Stimulated activated CD4-positive, alpha-beta T cell treated with anti-CD3 and anti-CD28 coated beads, Interleukin-2, amount 100 ng/mL, for 24 hours (primary cell): Measurements from ENCODE around the gene PARD3B.

Source experiments
- DNase-seq, 2 donors: peaks; one replicate each; pipeline ENCODE4 v3.0.0-alpha.2; 2020

The PARD3B gene

GRCh38 chr2:204544961-204545860 lies at the start of gene PARD3B:
TSS of gene PARD3B (plus strand) at chr2:204545475. CDS start at chr2:204546000, 525 bp downstream.
- DNase-seq, result peak; percentile 21 to 56

- DNase-seq, result no peak
Measured at GRCh38 chr2:204496779-204497178, 48.5 kb upstream of the PARD3B start.

- no peak for DNase-seq
Measured at GRCh38 chr2:204497855-204498254, 47.4 kb upstream of the PARD3B start.

GRCh38 chr2:204498291-204498690 lies 47.0 kb upstream of the PARD3B start:
- DNase-seq, result no peak

GRCh38 chr2:204503869-204504268 lies 41.4 kb upstream of the PARD3B start:
- no peak for DNase-seq

- no peak for DNase-seq
Measured at GRCh38 chr2:204504594-204504993, 40.7 kb upstream of the PARD3B start.

- no peak for DNase-seq
Measured at GRCh38 chr2:204505488-204505887, 39.8 kb upstream of the PARD3B start.

GRCh38 chr2:204505946-204506345 lies 39.3 kb upstream of the PARD3B start:
- DNase-seq, result no peak

- no peak for DNase-seq
Measured at GRCh38 chr2:204507636-204508035, 37.6 kb upstream of the PARD3B start.

GRCh38 chr2:204510709-204511420 lies 34.4 kb upstream of the PARD3B start:
- DNase-seq, result no peak

- no peak for DNase-seq
Measured at GRCh38 chr2:204514439-204514838, 30.8 kb upstream of the PARD3B start.

GRCh38 chr2:204515416-204515815 lies 29.9 kb upstream of the PARD3B start:
- no peak for DNase-seq

GRCh38 chr2:204517154-204517553 lies 28.1 kb upstream of the PARD3B start:
- DNase-seq, result no peak

GRCh38 chr2:204529795-204530463 lies 15.3 kb upstream of the PARD3B start:
- no peak for DNase-seq

GRCh38 chr2:204530464-204530805 lies 14.8 kb upstream of the PARD3B start:
- no peak for DNase-seq

GRCh38 chr2:204533629-204534370 lies 11.5 kb upstream of the PARD3B start:
- DNase-seq, result no peak

GRCh38 chr2:204535356-204535755 lies 9.9 kb upstream of the PARD3B start:
- no peak for DNase-seq

- DNase-seq, result no peak
Measured at GRCh38 chr2:204535764-204536163, 9.5 kb upstream of the PARD3B start.

- DNase-seq, result no peak
Measured at GRCh38 chr2:204538182-204539018, 6.9 kb upstream of the PARD3B start.

GRCh38 chr2:204539019-204539385 lies 6.3 kb upstream of the PARD3B start:
- no peak for DNase-seq

- no peak for DNase-seq
Measured at GRCh38 chr2:204541637-204542036, 3.6 kb upstream of the PARD3B start.

- DNase-seq, result no peak
Measured at GRCh38 chr2:204542982-204543608, 2.2 kb upstream of the PARD3B start.
